ENCODE results near the gene INSIG1.

The INSIG1 gene

GRCh38 chr7:155303039-155303593 is 5.4 kb downstream of the INSIG1 start:
- DNase-seq (ENCODE audit: low spot score in 2 of 2) (no peak), ATAC-seq (replicated peaks; ENCODE audit: extremely low read depth, poor library complexity, severe bottlenecking) (no peak)
- Mint-ChIP-seq H3K9me3 (no peaks in the 10 kb centered on the region), H3K27ac (ENCODE audit: low read depth) (no peak overlapping the region), H3K27me3 (no peaks in the 10 kb centered on the region), H3K36me3 (ENCODE audit: insufficient read depth) (peaks cover 71% of the 10 kb centered on the region), H3K4me3 (no peak overlapping the region), H3K4me1 (peaks cover 38% of the 10 kb centered on the region)

- H3K27me3 Mint-ChIP-seq, result no peaks in the 10 kb centered on the region
- peaks cover 31% of the 10 kb centered on the region for H3K4me1 Mint-ChIP-seq
- H3K9me3 Mint-ChIP-seq, result no peaks in the 10 kb centered on the region
- H3K27ac Mint-ChIP-seq (ENCODE audit: low read depth), result no peak overlapping the region
- H3K36me3 Mint-ChIP-seq (ENCODE audit: insufficient read depth), result peaks cover 70% of the 10 kb centered on the region
- ATAC-seq (replicated peaks; ENCODE audit: extremely low read depth, poor library complexity, severe bottlenecking) (no peak), DNase-seq (ENCODE audit: low spot score in 2 of 2) (no peak)
- H3K4me3 Mint-ChIP-seq, result no peak overlapping the region
Measured at GRCh38 chr7:155303897-155304296, 6.2 kb downstream of the INSIG1 start.

- Mint-ChIP-seq H3K4me3 (no peak overlapping the region), H3K36me3 (ENCODE audit: insufficient read depth) (peaks cover 65% of the 10 kb centered on the region), H3K9me3 (no peaks in the 10 kb centered on the region), H3K27ac (ENCODE audit: low read depth) (no peak overlapping the region), H3K27me3 (no peaks in the 10 kb centered on the region), H3K4me1 (peaks cover 20% of the 10 kb centered on the region)
- ATAC-seq (replicated peaks; ENCODE audit: extremely low read depth, poor library complexity, severe bottlenecking) (no peak), DNase-seq (ENCODE audit: low spot score in 2 of 2) (no peak)
Measured at GRCh38 chr7:155305231-155305904, 7.7 kb downstream of the INSIG1 start.

- H3K4me3 Mint-ChIP-seq, result no peak overlapping the region
- H3K4me1 Mint-ChIP-seq, result peaks cover 6% of the 10 kb centered on the region
- ATAC-seq (replicated peaks; ENCODE audit: extremely low read depth, poor library complexity, severe bottlenecking), result no peak
- peaks cover 55% of the 10 kb centered on the region for H3K36me3 Mint-ChIP-seq (ENCODE audit: insufficient read depth)
- no peaks in the 10 kb centered on the region for H3K27me3 Mint-ChIP-seq
- DNase-seq (ENCODE audit: low spot score in 2 of 2), result no peak
- H3K27ac Mint-ChIP-seq (ENCODE audit: low read depth), result no peak overlapping the region
- no peaks in the 10 kb centered on the region for H3K9me3 Mint-ChIP-seq
Measured at GRCh38 chr7:155306673-155307470, 9.2 kb downstream of the INSIG1 start.

- Mint-ChIP-seq H3K4me1 (peaks cover 6% of the 10 kb centered on the region), H3K27ac (ENCODE audit: low read depth) (no peak overlapping the region), H3K36me3 (ENCODE audit: insufficient read depth) (peaks cover 44% of the 10 kb centered on the region), H3K4me3 (no peak overlapping the region), H3K9me3 (no peaks in the 10 kb centered on the region), H3K27me3 (no peaks in the 10 kb centered on the region)
- no peak for ATAC-seq (replicated peaks; ENCODE audit: extremely low read depth, poor library complexity, severe bottlenecking)
- DNase-seq (ENCODE audit: low spot score in 2 of 2), result no peak
Measured at GRCh38 chr7:155308330-155309020, 10.8 kb downstream of the INSIG1 start.

GRCh38 chr7:155309021-155309338 is 11.3 kb downstream of the INSIG1 start:
- no peak overlapping the region for H3K4me3 Mint-ChIP-seq
- no peaks in the 10 kb centered on the region for H3K27me3 Mint-ChIP-seq
- H3K36me3 Mint-ChIP-seq (ENCODE audit: insufficient read depth), result peaks cover 39% of the 10 kb centered on the region
- no peaks in the 10 kb centered on the region for H3K9me3 Mint-ChIP-seq
- peaks cover 6% of the 10 kb centered on the region for H3K4me1 Mint-ChIP-seq
- ATAC-seq (replicated peaks; ENCODE audit: extremely low read depth, poor library complexity, severe bottlenecking) (no peak), DNase-seq (ENCODE audit: low spot score in 2 of 2) (no peak)
- H3K27ac Mint-ChIP-seq (ENCODE audit: low read depth), result no peak overlapping the region

- DNase-seq (ENCODE audit: low spot score in 2 of 2) (no peak), ATAC-seq (replicated peaks; ENCODE audit: extremely low read depth, poor library complexity, severe bottlenecking) (no peak)
- Mint-ChIP-seq H3K9me3 (no peaks in the 10 kb centered on the region), H3K4me3 (no peak overlapping the region), H3K27ac (ENCODE audit: low read depth) (no peak overlapping the region), H3K4me1 (peaks cover under 1% of the 10 kb centered on the region), H3K36me3 (ENCODE audit: insufficient read depth) (peaks cover 29% of the 10 kb centered on the region), H3K27me3 (no peaks in the 10 kb centered on the region)
Measured at GRCh38 chr7:155310425-155311114, 12.9 kb downstream of the INSIG1 start.

GRCh38 chr7:155311826-155312537 is 14.3 kb downstream of the INSIG1 start:
- H3K36me3 Mint-ChIP-seq (ENCODE audit: insufficient read depth), result peaks cover 20% of the 10 kb centered on the region
- no peaks in the 10 kb centered on the region for H3K4me1 Mint-ChIP-seq
- no peak overlapping the region for H3K4me3 Mint-ChIP-seq
- DNase-seq (ENCODE audit: low spot score in 2 of 2), result no peak
- no peak overlapping the region for H3K27ac Mint-ChIP-seq (ENCODE audit: low read depth)
- ATAC-seq (replicated peaks; ENCODE audit: extremely low read depth, poor library complexity, severe bottlenecking), result no peak
- no peaks in the 10 kb centered on the region for H3K9me3 Mint-ChIP-seq
- no peaks in the 10 kb centered on the region for H3K27me3 Mint-ChIP-seq

GRCh38 chr7:155312633-155313032 is 15.0 kb downstream of the INSIG1 start:
- ATAC-seq (replicated peaks; ENCODE audit: extremely low read depth, poor library complexity, severe bottlenecking) (no peak), DNase-seq (ENCODE audit: low spot score in 2 of 2) (no peak)
- no peaks in the 10 kb centered on the region for H3K4me1 Mint-ChIP-seq
- H3K27ac Mint-ChIP-seq (ENCODE audit: low read depth), result no peak overlapping the region
- no peak overlapping the region for H3K4me3 Mint-ChIP-seq
- H3K9me3 Mint-ChIP-seq, result no peaks in the 10 kb centered on the region
- H3K36me3 Mint-ChIP-seq (ENCODE audit: insufficient read depth), result peaks cover 18% of the 10 kb centered on the region
- H3K27me3 Mint-ChIP-seq, result no peaks in the 10 kb centered on the region

- Mint-ChIP-seq H3K27ac (ENCODE audit: low read depth) (no peak overlapping the region), H3K9me3 (no peaks in the 10 kb centered on the region), H3K4me1 (no peaks in the 10 kb centered on the region), H3K4me3 (no peak overlapping the region), H3K27me3 (no peaks in the 10 kb centered on the region), H3K36me3 (ENCODE audit: insufficient read depth) (peaks cover 14% of the 10 kb centered on the region)
- ATAC-seq (replicated peaks; ENCODE audit: extremely low read depth, poor library complexity, severe bottlenecking) (no peak), DNase-seq (ENCODE audit: low spot score in 2 of 2) (no peak)
Measured at GRCh38 chr7:155313096-155313495, 15.4 kb downstream of the INSIG1 start.

GRCh38 chr7:155315977-155316376 is 18.3 kb downstream of the INSIG1 start:
- no peak for DNase-seq (ENCODE audit: low spot score in 2 of 2)
- H3K4me1 Mint-ChIP-seq, result no peaks in the 10 kb centered on the region
- no peak overlapping the region for H3K4me3 Mint-ChIP-seq
- no peaks in the 10 kb centered on the region for H3K9me3 Mint-ChIP-seq
- H3K36me3 Mint-ChIP-seq (ENCODE audit: insufficient read depth), result no peaks in the 10 kb centered on the region
- H3K27ac Mint-ChIP-seq (ENCODE audit: low read depth), result no peak overlapping the region
- ATAC-seq (replicated peaks; ENCODE audit: extremely low read depth, poor library complexity, severe bottlenecking), result no peak
- H3K27me3 Mint-ChIP-seq, result no peaks in the 10 kb centered on the region

Data from central memory CD8-positive, alpha-beta T cell (primary cell).